HG03039 (cell line): ENCODE measurements around the gene TXNRD1.
"Not testable (repeated sequence)": the region's sequence is repeated elsewhere in the genome, so short reads cannot be mapped to it uniquely, and the experiment has no call there.

Source experiments
- ATAC-seq: cut with Tn5 transposase; IDR thresholded peaks from one replicate; pipeline ENCODE4 v1.9.1; 2021; ENCODE audit warnings: mild to moderate bottlenecking, moderate library complexity; ENCODE audit not compliant: unreplicated experiment

Gene TXNRD1

DNA sequence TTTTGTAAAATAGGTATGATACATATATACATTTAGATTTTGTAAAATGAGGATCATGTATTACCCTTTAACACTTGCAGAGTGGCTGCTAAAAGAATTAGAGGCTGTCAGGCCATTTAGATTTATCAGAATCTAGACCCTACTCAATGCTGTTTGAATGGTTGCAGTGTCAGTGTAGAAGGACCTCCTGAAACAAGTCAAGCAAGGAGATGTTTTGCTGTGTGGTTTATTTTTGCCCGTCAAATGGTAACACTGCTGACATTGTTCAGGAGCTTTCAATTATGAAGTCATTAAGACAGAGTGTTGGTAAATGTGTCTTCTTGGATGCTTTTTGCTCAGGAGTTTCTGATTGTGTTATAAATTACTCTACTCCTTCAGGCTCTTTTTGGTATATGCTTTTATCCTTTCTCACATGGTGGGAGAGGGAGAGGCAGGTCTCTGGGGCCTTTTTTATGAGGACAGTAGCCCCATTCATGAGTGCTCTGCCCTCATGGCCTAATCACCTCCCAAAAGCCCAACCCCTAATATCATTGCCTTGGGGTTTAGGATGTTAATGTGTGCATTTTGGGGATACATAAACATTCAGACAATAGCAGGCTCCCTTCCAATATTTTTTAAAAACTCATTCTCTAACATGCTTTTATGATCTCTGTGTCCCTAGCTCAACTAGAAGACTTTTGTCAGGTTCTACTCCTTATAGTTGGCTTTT is 104.5 kb downstream of the TXNRD1 start:
- no peak for ATAC-seq

- no peak for ATAC-seq
Measured at GRCh38 chr12:104320627-104321024, 105.0 kb downstream of the TXNRD1 start.

DNA sequence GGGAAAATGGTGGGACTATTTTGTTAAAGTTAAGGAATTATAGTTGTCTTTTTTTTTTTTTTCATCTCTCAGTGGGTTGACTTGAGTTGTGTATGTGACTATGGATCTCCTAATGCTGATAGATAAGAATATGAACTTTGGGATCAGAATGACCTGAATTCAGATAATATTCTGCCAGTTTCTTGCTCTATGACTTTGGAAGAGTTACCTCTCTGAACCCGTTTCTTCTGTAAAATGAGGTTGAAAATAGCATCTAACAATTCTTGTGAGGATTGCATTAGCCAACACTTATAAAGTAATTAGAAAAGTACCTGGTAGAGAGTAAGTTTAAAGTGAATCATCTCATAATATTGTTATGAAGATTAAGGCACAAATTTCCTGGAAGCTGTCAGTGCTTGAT is 106.4 kb downstream of the TXNRD1 start:
- ATAC-seq, result no peak

- not testable (repeated sequence) for ATAC-seq
Measured at GRCh38 chr12:104322533-104322932, 107.0 kb downstream of the TXNRD1 start.

GRCh38 chr12:104323899-104324298 is 108.3 kb downstream of the TXNRD1 start:
- ATAC-seq, result no peak

GRCh38 chr12:104328278-104328677 is 112.7 kb downstream of the TXNRD1 start:
- not testable (repeated sequence) for ATAC-seq

GRCh38 chr12:104328790-104329189 is 113.2 kb downstream of the TXNRD1 start:
- ATAC-seq, result no peak

DNA sequence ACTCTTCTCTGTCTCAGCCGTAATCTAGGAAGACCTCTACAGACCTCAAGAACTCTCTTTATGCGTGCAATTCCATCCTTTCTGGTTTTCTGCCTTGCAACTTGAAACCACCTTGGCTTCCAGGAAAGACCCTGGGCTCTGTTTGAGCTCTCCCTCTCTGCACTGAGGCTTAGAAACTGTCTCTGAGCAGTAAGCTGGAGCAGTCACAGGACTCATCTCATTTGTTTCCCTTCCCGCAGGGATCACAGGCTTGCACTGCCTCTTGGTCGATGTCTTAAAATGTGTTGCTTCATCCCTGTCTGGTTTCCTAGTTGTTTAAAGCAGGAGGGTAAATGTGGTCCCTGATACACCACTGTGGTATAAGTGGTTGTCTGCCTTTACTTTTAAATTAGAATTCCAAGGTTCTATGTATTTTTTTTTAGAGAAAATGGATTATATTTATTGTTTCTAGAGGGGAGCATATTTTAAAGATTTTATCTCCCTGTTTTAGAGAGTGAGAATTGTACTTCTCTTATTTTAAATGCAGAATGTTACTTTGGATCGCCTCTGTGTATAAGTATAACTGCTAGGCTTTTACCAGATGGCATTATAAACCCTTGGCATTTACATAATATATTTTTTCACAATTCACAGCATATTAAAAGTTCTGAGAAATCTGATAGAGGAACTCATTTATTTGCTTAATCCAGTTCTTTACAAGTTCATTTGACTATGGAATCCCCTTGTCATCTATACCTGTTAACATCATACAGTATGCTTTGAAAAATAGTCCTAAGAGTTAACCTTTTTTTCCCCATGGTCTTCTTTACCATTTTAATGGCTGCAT is 114.3 kb downstream of the TXNRD1 start:
- ATAC-seq, result no peak

DNA sequence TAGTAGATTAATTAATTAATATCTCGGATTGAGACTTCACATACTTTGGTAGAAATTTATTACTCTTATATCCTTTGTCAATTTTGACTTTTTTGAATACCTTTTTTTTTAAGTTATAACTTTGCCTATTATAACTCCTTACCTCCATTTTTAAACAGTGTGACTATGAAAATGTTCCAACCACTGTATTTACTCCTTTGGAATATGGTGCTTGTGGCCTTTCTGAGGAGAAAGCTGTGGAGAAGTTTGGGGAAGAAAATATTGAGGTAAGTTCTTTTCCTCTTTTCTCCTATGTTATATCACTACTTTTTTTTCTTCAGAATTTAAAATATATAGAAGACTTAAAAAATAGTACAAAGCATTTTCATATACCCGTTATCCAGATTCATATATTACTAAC is 115.8 kb downstream of the TXNRD1 start:
- no peak for ATAC-seq

DNA sequence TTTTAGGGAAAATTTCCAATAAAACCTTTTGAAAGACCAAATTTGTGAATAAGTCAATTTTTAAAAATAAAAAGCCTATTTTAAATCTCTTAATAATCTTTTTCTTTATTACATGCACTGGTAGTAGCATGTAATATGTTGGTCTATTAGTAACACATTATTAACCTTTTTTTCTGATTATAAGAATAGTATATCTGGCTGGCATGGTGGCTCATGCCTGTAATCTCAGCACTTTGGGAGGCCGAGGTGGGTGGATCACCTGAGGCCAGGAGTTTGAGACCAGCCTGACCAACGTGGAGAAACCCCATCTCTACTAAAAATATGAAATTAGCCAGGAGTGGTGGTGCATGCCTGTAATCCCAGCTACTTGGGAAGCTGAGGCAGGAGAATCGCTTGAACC is 116.7 kb downstream of the TXNRD1 start:
- not testable (repeated sequence) for ATAC-seq

DNA sequence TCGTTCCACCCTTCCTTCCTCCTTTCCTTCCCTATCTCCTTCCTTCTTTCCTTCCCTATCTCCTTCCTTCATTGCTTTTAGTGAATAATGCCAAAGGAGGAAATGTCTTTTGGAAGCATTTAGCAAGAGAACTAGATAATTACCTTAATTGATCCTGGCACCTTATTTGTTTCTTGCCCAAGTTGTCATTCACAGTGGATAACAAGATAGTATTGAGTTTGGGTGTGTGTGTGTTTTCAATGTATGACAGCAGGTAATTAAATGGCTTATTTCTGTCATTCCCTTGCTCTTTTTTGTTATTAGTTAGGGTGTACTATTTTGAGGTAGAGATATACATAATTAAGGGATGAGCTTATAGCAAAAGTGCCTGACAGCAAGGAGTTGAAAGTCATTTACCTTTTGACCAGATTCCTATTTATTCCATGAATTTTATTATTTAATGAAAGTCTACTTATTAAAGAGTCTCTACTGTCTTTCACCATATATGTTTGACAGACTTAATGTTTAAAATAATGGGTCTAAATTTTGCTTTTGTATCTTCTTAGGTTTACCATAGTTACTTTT is 118.2 kb downstream of the TXNRD1 start:
- ATAC-seq, result no peak

- ATAC-seq, result no peak
Measured at GRCh38 chr12:104334581-104334980, 119.0 kb downstream of the TXNRD1 start.

- ATAC-seq, result no peak
Measured at GRCh38 chr12:104336115-104336514, 120.5 kb downstream of the TXNRD1 start.

DNA sequence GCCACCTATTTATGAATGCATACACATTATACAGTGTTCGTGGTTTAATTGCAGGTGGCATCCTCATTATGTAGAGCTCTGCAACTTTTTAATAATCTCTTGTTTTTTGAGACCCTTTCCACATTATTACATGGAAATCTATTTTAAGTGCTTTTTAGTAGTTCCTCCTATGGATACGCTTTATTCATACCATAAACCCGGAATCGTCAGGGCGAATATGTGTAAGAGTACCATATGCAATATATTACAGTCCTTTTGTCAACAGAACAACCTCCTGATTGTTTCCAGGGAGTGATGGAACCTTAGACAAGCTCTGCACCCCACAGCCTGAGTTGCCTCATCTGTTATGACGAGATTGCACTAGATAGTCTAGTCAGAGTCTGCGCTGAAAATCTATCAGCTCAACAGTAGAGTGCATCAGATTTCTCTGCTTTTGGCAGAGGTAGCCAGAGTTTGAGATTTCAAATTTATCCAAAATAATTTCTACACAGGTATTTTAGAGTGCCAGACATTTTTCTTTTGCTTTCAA is 121.5 kb downstream of the TXNRD1 start:
- ATAC-seq, result no peak

DNA sequence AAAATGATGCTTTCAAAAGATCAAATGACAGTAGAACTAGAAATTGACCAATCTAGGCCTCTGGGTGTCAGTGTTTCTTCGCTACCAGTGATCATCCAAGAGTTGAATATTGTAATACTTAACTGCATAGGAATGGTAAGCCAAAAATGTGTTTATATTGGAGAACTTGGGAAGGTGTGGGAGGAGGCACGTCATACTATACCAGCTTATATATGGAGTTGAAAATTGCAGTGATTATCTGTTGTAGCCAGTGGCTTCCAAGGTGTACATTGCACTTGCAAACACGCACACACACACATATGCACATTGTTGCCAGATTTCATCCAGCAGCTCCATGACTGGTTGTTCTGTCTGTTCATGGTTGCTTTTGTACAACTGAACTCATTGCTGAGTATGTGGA is 124.1 kb downstream of the TXNRD1 start:
- ATAC-seq, result no peak

- no peak for ATAC-seq
Measured at GRCh38 chr12:104340177-104340576, 124.6 kb downstream of the TXNRD1 start.

DNA sequence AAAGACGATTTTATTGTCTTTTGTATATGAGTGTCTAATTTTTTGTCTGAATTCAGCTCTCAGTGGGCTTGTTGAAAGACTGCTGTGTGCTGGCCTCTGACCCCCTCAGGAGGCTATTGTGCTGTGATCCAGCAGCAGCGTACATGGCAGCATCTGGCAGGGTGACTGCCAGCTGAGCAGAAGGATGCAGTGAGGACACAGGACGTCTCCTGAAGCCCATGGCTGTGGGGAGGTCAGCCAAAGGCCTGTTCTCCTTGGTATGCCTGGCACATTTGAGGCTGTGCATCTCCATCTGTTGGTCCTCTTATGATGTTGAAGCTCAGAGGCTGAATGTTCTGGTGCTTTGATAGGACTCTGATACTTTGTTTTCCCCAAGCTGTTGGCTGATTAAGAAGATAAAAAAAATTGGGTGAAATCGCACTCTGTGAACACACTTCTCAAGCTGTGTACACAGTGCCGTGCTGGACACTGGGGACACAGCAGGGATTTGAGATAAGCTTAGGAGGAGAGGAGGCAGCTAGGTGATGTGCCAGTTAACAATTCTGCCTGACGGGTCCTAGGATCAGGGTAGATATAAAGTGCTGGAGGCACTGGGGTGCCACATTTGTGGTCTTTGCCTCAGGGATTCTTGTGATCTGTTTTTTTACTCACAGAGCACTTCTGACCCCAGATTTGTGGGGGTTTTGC is 125.5 kb downstream of the TXNRD1 start:
- no peak for ATAC-seq

DNA sequence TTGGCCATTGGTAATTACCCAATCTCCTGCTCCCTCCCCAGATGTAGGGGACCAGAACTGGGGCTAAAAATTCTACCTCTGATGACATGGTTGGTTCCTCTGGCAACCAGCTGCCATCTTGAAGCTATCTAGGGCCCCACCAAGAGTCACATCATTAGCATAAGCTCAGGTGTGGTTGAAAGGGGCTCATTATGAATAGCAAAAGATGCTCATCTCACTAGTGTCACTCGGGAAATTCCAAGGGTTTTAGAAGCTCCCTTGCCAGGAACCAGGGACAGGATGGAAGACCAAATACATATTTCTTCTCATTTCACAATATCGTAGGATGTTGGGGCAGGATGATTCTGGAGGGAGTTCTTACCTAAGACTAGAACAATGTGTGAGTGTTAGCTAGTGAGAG is 126.6 kb downstream of the TXNRD1 start:
- ATAC-seq, result no peak

- ATAC-seq, result no peak
Measured at GRCh38 chr12:104342635-104343249, 127.2 kb downstream of the TXNRD1 start.

- ATAC-seq, result no peak
Measured at GRCh38 chr12:104344682-104345081, 129.1 kb downstream of the TXNRD1 start.
